ENCODE measurements around the gene SLC9A5. TPM values are rescaled to one million over a fixed set of nuclear protein-coding genes. Genes with fewer than 3 reads are reported as not detected.

SLC9A5 gene
- polyA plus RNA-seq, 1 donor (not counting 4 experiments of a cell fraction or from before 2014, with no cell fraction given) = 0.51 TPM

DNA sequence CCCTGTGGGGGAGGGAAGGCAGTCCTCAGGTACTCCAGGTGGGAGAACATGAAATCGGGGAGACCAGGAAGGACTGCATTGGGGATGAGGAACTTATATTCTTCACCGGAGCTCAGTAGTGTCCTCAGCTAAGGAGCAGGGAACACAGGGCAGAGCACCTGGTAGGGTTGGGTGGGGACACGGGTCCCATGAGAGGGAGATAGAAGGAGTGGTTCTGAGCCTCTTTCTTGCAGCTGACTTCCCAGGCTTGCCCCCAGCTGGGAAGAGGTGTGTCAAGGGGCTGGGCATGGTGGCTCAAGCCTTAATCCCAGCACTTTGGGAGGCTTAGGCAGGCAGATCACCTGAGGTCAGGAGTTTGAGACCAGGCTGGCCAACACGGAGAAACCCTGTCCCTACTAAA lies 3.6 kb upstream of the SLC9A5 start:
- H3K4me3 ChIP-seq (ENCODE audit: control insufficient read depth in 2 of 3, extremely low read depth in 1 of 3, insufficient read depth in 2 of 3, low read depth in 1 of 3, low read length in 3 of 3) = peak overlapping the region in 2 of 3 experiments; percentile 7 to 85
- peak overlapping the region; percentile 85 for H3K4me2 ChIP-seq (ENCODE audit: control insufficient read depth, extremely low read depth, insufficient read depth, low read depth, low read length)
- peak overlapping the region; percentile 74 for H3K27ac ChIP-seq (ENCODE audit: control insufficient read depth, insufficient read depth, low read length)
- H4K20me1 ChIP-seq (ENCODE audit: control insufficient read depth, extremely low read depth, insufficient read depth, low read length) = no peaks in the 10 kb centered on the region
- no peaks in the 10 kb centered on the region for H3K9me3 ChIP-seq (ENCODE audit: control insufficient read depth, low read depth, low read length)
- peaks cover 16% of the 10 kb centered on the region for H3K27me3 ChIP-seq (ENCODE audit: control insufficient read depth, extremely low read depth, insufficient read depth, low read length)
- H2AFZ ChIP-seq (ENCODE audit: control insufficient read depth, low read length) = no peak overlapping the region
- DNase-seq (ENCODE audit: low read depth, low spot score) = no peak
- TF ChIP-seq, protein P1, sequence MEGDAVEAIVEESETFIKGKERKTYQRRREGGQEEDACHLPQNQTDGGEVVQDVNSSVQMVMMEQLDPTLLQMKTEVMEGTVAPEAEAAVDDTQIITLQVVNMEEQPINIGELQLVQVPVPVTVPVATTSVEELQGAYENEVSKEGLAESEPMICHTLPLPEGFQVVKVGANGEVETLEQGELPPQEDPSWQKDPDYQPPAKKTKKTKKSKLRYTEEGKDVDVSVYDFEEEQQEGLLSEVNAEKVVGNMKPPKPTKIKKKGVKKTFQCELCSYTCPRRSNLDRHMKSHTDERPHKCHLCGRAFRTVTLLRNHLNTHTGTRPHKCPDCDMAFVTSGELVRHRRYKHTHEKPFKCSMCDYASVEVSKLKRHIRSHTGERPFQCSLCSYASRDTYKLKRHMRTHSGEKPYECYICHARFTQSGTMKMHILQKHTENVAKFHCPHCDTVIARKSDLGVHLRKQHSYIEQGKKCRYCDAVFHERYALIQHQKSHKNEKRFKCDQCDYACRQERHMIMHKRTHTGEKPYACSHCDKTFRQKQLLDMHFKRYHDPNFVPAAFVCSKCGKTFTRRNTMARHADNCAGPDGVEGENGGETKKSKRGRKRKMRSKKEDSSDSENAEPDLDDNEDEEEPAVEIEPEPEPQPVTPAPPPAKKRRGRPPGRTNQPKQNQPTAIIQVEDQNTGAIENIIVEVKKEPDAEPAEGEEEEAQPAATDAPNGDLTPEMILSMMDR (optimal IDR thresholded peaks at IDR 0.05 in 1 of 3, IDR thresholded peaks at IDR 0.05 in 1 of 3, conservative IDR thresholded peaks at IDR 0.05 in 1 of 3; ENCODE audit: extremely low read depth in 1 of 3, insufficient read depth in 2 of 3, low read length in 3 of 3) = no peak
- TF ChIP-seq EZH2 (IDR thresholded peaks at IDR 0.05; ENCODE audit: low read length) = no peak
- no peak overlapping the region for H3K9ac ChIP-seq (ENCODE audit: control insufficient read depth, extremely low read depth, insufficient read depth, low read length)
- H3K4me1 ChIP-seq (ENCODE audit: control insufficient read depth, extremely low read depth, insufficient read depth, low read length) = peaks cover 71% of the 10 kb centered on the region
- dilution Hi-C loops (cut with MboI; ENCODE audit: extremely low pct_ligation_motif_present, low sequenced_read_pairs) = no loop called here
- H3K36me3 ChIP-seq (ENCODE audit: control insufficient read depth in 2 of 2, extremely low read depth in 1 of 2, insufficient read depth in 2 of 2, low read length in 2 of 2) = peaks cover 0 to 5% of the 10 kb centered on the region in 2 experiments
- H3K9me1 ChIP-seq (ENCODE audit: control insufficient read depth, extremely low read depth, insufficient read depth, low read length) = peaks cover 2% of the 10 kb centered on the region
- peaks cover 16% of the 10 kb centered on the region for H3K79me2 ChIP-seq (ENCODE audit: control insufficient read depth, insufficient read depth, low read length)
- no peak for FAIRE-seq

DNA sequence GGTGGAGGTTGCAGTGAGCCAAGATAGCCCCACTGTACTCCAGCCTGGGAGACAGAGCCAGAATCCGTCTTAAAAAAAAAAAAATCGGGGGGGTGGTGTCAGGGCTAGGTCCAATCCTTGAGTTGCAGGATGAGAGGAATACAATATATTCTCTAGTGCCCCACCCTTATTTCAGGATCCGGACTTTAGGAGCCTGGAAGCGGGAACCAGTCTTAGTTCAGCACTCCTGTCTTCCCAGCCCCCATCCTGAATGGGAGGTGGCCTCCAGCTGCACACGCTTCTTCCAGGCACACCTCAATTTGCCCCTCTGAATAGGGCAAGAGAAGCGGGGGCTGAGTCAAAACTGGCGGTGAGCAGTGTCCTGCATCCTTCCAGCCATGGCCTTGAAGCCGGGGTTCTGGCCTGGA lies 3.1 kb upstream of the SLC9A5 start:
- TF ChIP-seq EZH2 (IDR thresholded peaks at IDR 0.05; ENCODE audit: low read length) = no peak
- TF ChIP-seq, protein P1 (optimal IDR thresholded peaks at IDR 0.05 in 1 of 3, IDR thresholded peaks at IDR 0.05 in 1 of 3, conservative IDR thresholded peaks at IDR 0.05 in 1 of 3; ENCODE audit: extremely low read depth in 1 of 3, insufficient read depth in 2 of 3, low read length in 3 of 3) = no peak
- no peak for FAIRE-seq
- H3K4me3 ChIP-seq (ENCODE audit: control insufficient read depth in 2 of 3, extremely low read depth in 1 of 3, insufficient read depth in 2 of 3, low read depth in 1 of 3, low read length in 3 of 3) = peak overlapping the region; percentile 79 to 86 (median 85)
- H2AFZ ChIP-seq (ENCODE audit: control insufficient read depth, low read length) = no peak overlapping the region
- peaks cover 66% of the 10 kb centered on the region for H3K4me1 ChIP-seq (ENCODE audit: control insufficient read depth, extremely low read depth, insufficient read depth, low read length)
- dilution Hi-C loops (cut with MboI; ENCODE audit: extremely low pct_ligation_motif_present, low sequenced_read_pairs) = no loop called here
- H3K27me3 ChIP-seq (ENCODE audit: control insufficient read depth, extremely low read depth, insufficient read depth, low read length) = peaks cover 18% of the 10 kb centered on the region
- DNase-seq (ENCODE audit: low read depth, low spot score) = no peak
- H3K9me1 ChIP-seq (ENCODE audit: control insufficient read depth, extremely low read depth, insufficient read depth, low read length) = peaks cover 2% of the 10 kb centered on the region
- peak overlapping the region; percentile 79 for H3K9ac ChIP-seq (ENCODE audit: control insufficient read depth, extremely low read depth, insufficient read depth, low read length)
- peaks cover 0 to 5% of the 10 kb centered on the region in 2 experiments for H3K36me3 ChIP-seq (ENCODE audit: control insufficient read depth in 2 of 2, extremely low read depth in 1 of 2, insufficient read depth in 2 of 2, low read length in 2 of 2)
- H3K9me3 ChIP-seq (ENCODE audit: control insufficient read depth, low read depth, low read length) = no peaks in the 10 kb centered on the region
- peak overlapping the region; percentile 85 for H3K4me2 ChIP-seq (ENCODE audit: control insufficient read depth, extremely low read depth, insufficient read depth, low read depth, low read length)
- peak overlapping the region; percentile 73 for H3K27ac ChIP-seq (ENCODE audit: control insufficient read depth, insufficient read depth, low read length)
- peaks cover 16% of the 10 kb centered on the region for H3K79me2 ChIP-seq (ENCODE audit: control insufficient read depth, insufficient read depth, low read length)
- H4K20me1 ChIP-seq (ENCODE audit: control insufficient read depth, extremely low read depth, insufficient read depth, low read length) = no peaks in the 10 kb centered on the region
